ENCODE measurements around the gene RAMACL.

The RAMACL gene

GRCh38 chr6:166604328-166604727 lies 17.9 kb upstream of the RAMACL start:
- Histone ChIP-seq H3K4me1 (ENCODE audit: control insufficient read depth, insufficient read depth, low read length) (no peaks in the 10 kb centered on the region), H3K27ac (ENCODE audit: extremely low read depth, low read depth, low read length) (no peak overlapping the region), H3K4me3 (ENCODE audit: low read depth, low read length) (no peak overlapping the region), H3K36me3 (ENCODE audit: control insufficient read depth in 2 of 2, insufficient read depth in 1 of 2, low read length in 2 of 2) (no peaks in the 10 kb centered on the region), H3K9me3 (ENCODE audit: control insufficient read depth, insufficient read depth, low read depth, low read length) (no peaks in the 10 kb centered on the region)
- POLR2A ChIA-PET = no interaction called here
- TF ChIP-seq ZNF830 (tag by site-specific recombination; IDR thresholded peaks at IDR 0.05; ENCODE audit: low read depth) = no peak
- TF ChIP-seq ZBTB17 (tag by site-specific recombination; IDR thresholded peaks at IDR 0.05) = no peak
- CTCF ChIA-PET = interaction anchor here (0.5 to 0.6 kb wide), 2 partner anchors 17 to 174 kb away, joined by 3 to 4 read pairs; no protein-coding TSS in a partner anchor

- Histone ChIP-seq H3K4me3 (ENCODE audit: low read depth, low read length) (no peak overlapping the region), H3K27ac (ENCODE audit: extremely low read depth, low read depth, low read length) (no peak overlapping the region), H3K36me3 (ENCODE audit: control insufficient read depth in 2 of 2, insufficient read depth in 1 of 2, low read length in 2 of 2) (no peaks in the 10 kb centered on the region), H3K4me1 (ENCODE audit: control insufficient read depth, insufficient read depth, low read length) (no peaks in the 10 kb centered on the region), H3K9me3 (ENCODE audit: control insufficient read depth, insufficient read depth, low read depth, low read length) (no peaks in the 10 kb centered on the region)
- TF ChIP-seq ZNF658 (tag by site-specific recombination; IDR thresholded peaks at IDR 0.05) (no peak), ZNF707 (tag by site-specific recombination; IDR thresholded peaks at IDR 0.05) (no peak), ZNF664 (tag by site-specific recombination; IDR thresholded peaks at IDR 0.05) (no peak), KLF10 (tag by site-specific recombination; IDR thresholded peaks at IDR 0.05) (no peak), ZNF843 (tag by site-specific recombination; IDR thresholded peaks at IDR 0.05) (no peak), ZNF366 (tag by site-specific recombination; conservative IDR thresholded peaks at IDR 0.05) (no peak), RBAK (tag by site-specific recombination; IDR thresholded peaks at IDR 0.05) (no peak), ZFP69B (tag by site-specific recombination; IDR thresholded peaks at IDR 0.05) (no peak), ZNF184 (tag by site-specific recombination; IDR thresholded peaks at IDR 0.05) (no peak), ZEB2 (tag by site-specific recombination; IDR thresholded peaks at IDR 0.05) (no peak), ZNF148 (tag by site-specific recombination; IDR thresholded peaks at IDR 0.05; ENCODE audit: borderline replicate concordance) (no peak), KLF16 (tag by site-specific recombination; IDR thresholded peaks at IDR 0.05) (no peak), ZNF274 (IDR thresholded peaks at IDR 0.05; ENCODE audit: low read length) (no peak), ZNF274 (tag by site-specific recombination; IDR thresholded peaks at IDR 0.05; ENCODE audit: borderline replicate concordance) (no peak)
- ChIA-PET POLR2A (no interaction called here), CTCF (interaction anchor here (0.9 kb wide), 1 partner anchor 11 kb away, joined by 3 read pairs; no protein-coding TSS in a partner anchor)
Measured at GRCh38 chr6:166603043-166603690, 16.7 kb upstream of the RAMACL start.

- ChIA-PET CTCF (interaction anchor here (0.6 kb wide), 1 partner anchor 458 kb away, joined by 4 read pairs; no protein-coding TSS in a partner anchor), POLR2A (no interaction called here)
- Histone ChIP-seq H3K4me3 (ENCODE audit: low read depth, low read length) (no peak overlapping the region), H3K36me3 (ENCODE audit: control insufficient read depth in 2 of 2, insufficient read depth in 1 of 2, low read length in 2 of 2) (no peaks in the 10 kb centered on the region), H3K9me3 (ENCODE audit: control insufficient read depth, insufficient read depth, low read depth, low read length) (no peaks in the 10 kb centered on the region), H3K27ac (ENCODE audit: extremely low read depth, low read depth, low read length) (no peak overlapping the region), H3K4me1 (ENCODE audit: control insufficient read depth, insufficient read depth, low read length) (no peaks in the 10 kb centered on the region)
- TF ChIP-seq ZFP69B (tag by site-specific recombination; IDR thresholded peaks at IDR 0.05) (no peak), PBX3 (CRISPR knock-in tag; IDR thresholded peaks at IDR 0.05) (no peak), ZNF391 (tag by site-specific recombination; IDR thresholded peaks at IDR 0.05; ENCODE audit: borderline replicate concordance, low read depth) (no peak), ZNF341 (tag by site-specific recombination; IDR thresholded peaks at IDR 0.05; ENCODE audit: low read depth) (no peak), ZNF132 (tag by site-specific recombination; IDR thresholded peaks at IDR 0.05; ENCODE audit: borderline replicate concordance) (no peak), CTCF (tag by site-specific recombination; IDR thresholded peaks at IDR 0.05) (no peak)
Measured at GRCh38 chr6:166601956-166602355, 15.5 kb upstream of the RAMACL start.
